Naive thymus-derived CD4-positive, alpha-beta T cell (primary cell): Measurements from ENCODE around the gene P2RY6. TPM values are rescaled to one million over a fixed set of nuclear protein-coding genes. Genes with fewer than 3 reads are reported as not detected.

ENCODE experiments used
- polyA plus RNA-seq, 2 donors: library from polyadenylated mRNA; unstranded; fragments of 300-500 nt; fragmentation: Illumina TruSeq; gene quantifications; one replicate each; pipeline ENCODE4 v1.2.3, GENCODE V29; 2021
- total RNA-seq, 6 experiments: library from RNA in 5 of 6; stranded (reverse) in 5 of 6; gene quantifications; 1 replicate in 5 of 6; 2 replicates in 1 of 6; pipeline ENCODE4 v1.2.3 and lab custom pipeline; 2021 to 2026

P2RY6 gene
- total and polyA plus RNA-seq, 7 experiments from 2014 or later = 0.34 to 1.8 (median 0.92) TPM; not detected in 4

Other genes starting within 250 kb of the P2RY6 start
- gene FCHSD2, start 130.0 kb upstream of the P2RY6 start, total RNA-seq = 10 to 100 TPM; 48.3 to 69.9 (median 49.6) TPM
- 10 to 100 TPM; 18.3 to 20.2 TPM for gene FCHSD2, start 130.0 kb upstream of the P2RY6 start, polyA plus RNA-seq
- gene P2RY2, start 54.1 kb upstream of the P2RY6 start, total RNA-seq = 1 to 10 TPM in 1 of 5 experiments, under 1 TPM in 1, not detected in 3; 0.90 to 5.3 TPM
- gene P2RY2, start 54.1 kb upstream of the P2RY6 start, polyA plus RNA-seq = not detected
- gene ARHGEF17, start 35.9 kb downstream of the P2RY6 start, total RNA-seq = 1 to 10 TPM in 1 of 5 experiments, under 1 TPM in 2, not detected in 2; 0.11 to 1.1 (median 0.98) TPM
- gene ARHGEF17, start 35.9 kb downstream of the P2RY6 start, polyA plus RNA-seq = not detected
- gene RELT, start 104.1 kb downstream of the P2RY6 start, total RNA-seq = 100 to 1,000 TPM in 2 of 5 experiments, 10 to 100 TPM in 3; 11.9 to 275 (median 28.4) TPM
- 1 to 10 TPM; 2.0 to 6.4 TPM for gene RELT, start 104.1 kb downstream of the P2RY6 start, polyA plus RNA-seq